Heart left ventricle (tissue), 16 donors: ENCODE results near the gene DYSF. TPM values are rescaled to one million over a fixed set of nuclear protein-coding genes. Genes with fewer than 3 reads are reported as not detected.

Experiments used
- ATAC-seq, 4 donors: fragments of 200-7000 bp; cut with Tn5 transposase; one replicate each; pipeline ENCODE4 v1.9.1; 2020 to 2022; ENCODE audit warnings: moderate library complexity in 4 of 4, mild to moderate bottlenecking in 3 of 4, moderate number of reproducible peaks in 1 of 4
- DNase-seq, 5 donors: peaks; one replicate each; pipeline ENCODE4 v3.0.0-alpha.2; 2020
- H3K27ac ChIP-seq, 12 donors: fragments of 200-600 bp; sonication (generic) in 4 of 12; one replicate each; pipeline versions ENCODE4 v1.5.0 to v1.8.0; 2016 to 2022; ENCODE audit warnings: mild to moderate bottlenecking in 2 of 12
- H3K27me3 ChIP-seq, 9 donors: fragments of 200-600 bp; sonication (generic) in 2 of 9; one replicate each; pipeline versions ENCODE4 v1.5.1 to v1.8.0; 2016 to 2022; ENCODE audit warnings: mild to moderate bottlenecking in 3 of 9
- H3K36me3 ChIP-seq, 9 donors: fragments of 200-600 bp; sonication (generic) in 2 of 9; one replicate each; pipeline versions ENCODE4 v1.5.0 to v1.8.0; 2018 to 2022; ENCODE audit warnings: mild to moderate bottlenecking in 2 of 9
- H3K4me1 ChIP-seq, 12 donors: fragments of 200-600 bp; sonication (generic) in 4 of 12; one replicate each; pipeline versions ENCODE4 v1.5.0 to v1.8.0; 2016 to 2022; ENCODE audit warnings: mild to moderate bottlenecking in 3 of 12
- H3K4me3 ChIP-seq, 12 donors: fragments of 200-600 bp; sonication (generic) in 4 of 12; one replicate each; pipeline versions ENCODE4 v1.5.0 to v1.8.0; 2017 to 2022; ENCODE audit warnings: mild to moderate bottlenecking in 9 of 12, moderate library complexity in 4 of 12
- H3K9me3 ChIP-seq, 12 donors: fragments of 200-600 bp; sonication (generic) in 4 of 12; one replicate each; pipeline versions ENCODE4 v1.5.0 to v1.8.0; 2016 to 2022; ENCODE audit warnings: mild to moderate bottlenecking in 1 of 12
- POLR2A ChIP-seq, 2 donors: fragments of 450-650 bp; IDR thresholded peaks; one replicate each; pipeline ENCODE4 v1.6.1; 2017; ENCODE audit warnings: antibody characterized with exemption in 2 of 2, mild to moderate bottlenecking in 2 of 2, moderate library complexity in 2 of 2
- WGBS, 4 donors: extraction: QIAGEN DNeasy Blood & Tissue Kit in 2 of 4; methylation state at CpG; one replicate each; pipeline versions ENCODE4 v1.1.5 to v1.1.7; 2013 to 2018; 5-methylcytosine and 5-hydroxymethylcytosine counted together
- intact Hi-C, 10 donors: fragments of 100-400 bp; cut with DNase I; formaldehyde crosslinking; loops; one replicate each; pipeline versions ENCODE4 v1.11.1 to v1.14.2; 2022
- polyA plus RNA-seq, 2 donors: library from polyadenylated mRNA; stranded (reverse); fragments of 200-250 nt; gene quantifications; one replicate each; pipeline ENCODE4 v1.2.3, GENCODE V29; 2013
- total RNA-seq, 9 donors: library from RNA; depleted of rRNA in 2 of 9; stranded (reverse); fragments of >200 nt in 2 of 9; fragmentation: NEBNext Ultra II Directional in 3 of 9; extraction: Animal tissue kit (Norgen Biotek cat#: 25700) in 3 of 9; gene quantifications; one replicate each; pipeline versions ENCODE4 v1.1.0 to v1.2.4, GENCODE V29; 2016 to 2023
- TF ChIP-seq, protein P1 (sequence below), 12 donors: fragments of 200-600 bp; sonication (generic) in 4 of 12; IDR thresholded peaks; one replicate each; pipeline versions ENCODE4 v1.5.0 to v1.8.0; 2018 to 2022; ENCODE audit warnings: antibody characterized with exemption in 12 of 12, mild to moderate bottlenecking in 5 of 12
- donor health status: ischemic (EF 13 %, LVEDD 7.1; RV severe dilation, severe dysfunction).
- donor health status: healthy with polysubstance abuse.
- donor health status: DM: no; HTN: yes; CAD: no.
- donor health status: DM: no; HTN: no; CAD: no.
- donor health status: ischemic (EF 25% LVEDD 6.9; RV normal size, moderate dysfunction).
- donor health status: ischemic (EF 25% LVEDD 5.7; RV mildly dilated, moderate dysfunction).
- donor health status: healthy.
- donor health status: DM: yes; HTN: yes; CAD: no.
- donor health status: ischemic (EF 35%, LVEDD 5.7; RV mildly dilated, moderate dysfunction).
- donor health status: nonischemic (EF 11% LVEDD 7.7; RV severe dilation, severe dysfunction).
- donor health status: DM: yes; HTN: yes; CAD: no.
- donor health status: PGD.
- donor health status: ischemic (EF 29% LVEDD 5.4; RV normal size, mild dysfunction).
- donor health status: nonischemic (EF 23%, LVEDD 6.1; RV moderate dilation, normal function).

The DYSF gene
- total and polyA plus RNA-seq, 11 donors, result 25.5 to 99.9 (median 78.6) TPM

DNA sequence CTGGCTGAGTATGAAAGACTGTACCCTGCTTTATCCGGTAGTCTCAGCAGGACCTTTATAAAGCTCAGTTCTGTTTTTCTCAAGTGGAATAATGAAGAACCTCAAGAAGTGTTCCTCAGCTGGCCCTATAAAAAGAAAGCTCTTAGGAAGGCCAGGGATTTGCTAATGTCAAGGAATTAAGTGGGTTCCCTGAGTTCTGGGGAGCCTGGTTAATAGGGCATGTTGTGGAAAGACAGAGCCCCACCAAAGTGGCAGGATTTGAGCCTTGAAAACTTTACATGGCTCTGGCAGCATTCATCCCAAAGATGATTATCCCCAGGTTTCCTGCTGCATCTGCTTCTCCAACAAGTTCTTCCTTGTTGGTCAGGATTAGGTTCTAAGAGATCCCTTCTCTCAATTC is 6.9 kb upstream of the DYSF start:
- Histone ChIP-seq H3K27ac (no peak overlapping the region), H3K9me3 (no peaks in the 10 kb centered on the region), H3K4me3 (no peak overlapping the region), H3K4me1 (peaks cover 0 to 14% (median 5%) of the 10 kb centered on the region in 12 donors), H3K36me3 (peaks cover 0 to 13% (median 0%) of the 10 kb centered on the region in 9 donors), H3K27me3 (no peaks in the 10 kb centered on the region)
- ATAC-seq (no peak), DNase-seq (no peak)
- no peak for TF ChIP-seq POLR2A (IDR thresholded peaks at IDR 0.05)
- TF ChIP-seq, protein P1, sequence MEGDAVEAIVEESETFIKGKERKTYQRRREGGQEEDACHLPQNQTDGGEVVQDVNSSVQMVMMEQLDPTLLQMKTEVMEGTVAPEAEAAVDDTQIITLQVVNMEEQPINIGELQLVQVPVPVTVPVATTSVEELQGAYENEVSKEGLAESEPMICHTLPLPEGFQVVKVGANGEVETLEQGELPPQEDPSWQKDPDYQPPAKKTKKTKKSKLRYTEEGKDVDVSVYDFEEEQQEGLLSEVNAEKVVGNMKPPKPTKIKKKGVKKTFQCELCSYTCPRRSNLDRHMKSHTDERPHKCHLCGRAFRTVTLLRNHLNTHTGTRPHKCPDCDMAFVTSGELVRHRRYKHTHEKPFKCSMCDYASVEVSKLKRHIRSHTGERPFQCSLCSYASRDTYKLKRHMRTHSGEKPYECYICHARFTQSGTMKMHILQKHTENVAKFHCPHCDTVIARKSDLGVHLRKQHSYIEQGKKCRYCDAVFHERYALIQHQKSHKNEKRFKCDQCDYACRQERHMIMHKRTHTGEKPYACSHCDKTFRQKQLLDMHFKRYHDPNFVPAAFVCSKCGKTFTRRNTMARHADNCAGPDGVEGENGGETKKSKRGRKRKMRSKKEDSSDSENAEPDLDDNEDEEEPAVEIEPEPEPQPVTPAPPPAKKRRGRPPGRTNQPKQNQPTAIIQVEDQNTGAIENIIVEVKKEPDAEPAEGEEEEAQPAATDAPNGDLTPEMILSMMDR (IDR thresholded peaks at IDR 0.05), result no peak
- 91 to 98% (median 94%) methylated on average over 1 of the region's 1 CpG for WGBS, 4 donors
- intact Hi-C loops, result no loop called here

DNA sequence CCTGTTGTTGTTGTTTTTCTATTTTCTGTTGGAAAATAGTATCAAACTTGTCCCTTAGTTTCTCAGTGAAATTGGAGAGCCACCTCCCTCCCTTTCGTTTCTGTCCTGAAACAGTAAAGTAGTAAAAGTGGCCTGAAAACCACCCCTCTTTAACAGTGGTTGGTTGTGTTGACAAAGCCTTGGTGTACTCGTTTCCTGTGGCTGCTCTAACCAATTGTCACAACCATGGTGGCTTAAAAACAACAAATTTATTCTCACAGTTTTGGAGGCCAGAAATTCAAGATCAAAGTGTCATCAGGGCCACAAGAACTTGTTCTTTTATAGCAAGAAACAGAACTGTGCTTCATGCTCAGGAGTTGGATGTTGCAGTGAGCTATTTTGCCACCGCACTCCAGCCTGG is 4.0 kb upstream of the DYSF start:
- Histone ChIP-seq H3K4me3 (no peak overlapping the region), H3K27me3 (peaks cover 0 to 8% (median 0%) of the 10 kb centered on the region in 9 donors), H3K36me3 (no peaks in the 10 kb centered on the region), H3K9me3 (no peaks in the 10 kb centered on the region), H3K4me1 (peaks cover 0 to 36% (median 26%) of the 10 kb centered on the region in 12 donors), H3K27ac (no peak overlapping the region)
- DNase-seq, result no peak
- intact Hi-C loops, result no loop called here
- TF ChIP-seq, protein P1 (IDR thresholded peaks at IDR 0.05), result no peak
- no peak for TF ChIP-seq POLR2A (IDR thresholded peaks at IDR 0.05)
- WGBS, 4 donors, result 82 to 90% (median 88%) methylated on average over 3 of the region's 3 CpGs
- no peak for ATAC-seq

DNA sequence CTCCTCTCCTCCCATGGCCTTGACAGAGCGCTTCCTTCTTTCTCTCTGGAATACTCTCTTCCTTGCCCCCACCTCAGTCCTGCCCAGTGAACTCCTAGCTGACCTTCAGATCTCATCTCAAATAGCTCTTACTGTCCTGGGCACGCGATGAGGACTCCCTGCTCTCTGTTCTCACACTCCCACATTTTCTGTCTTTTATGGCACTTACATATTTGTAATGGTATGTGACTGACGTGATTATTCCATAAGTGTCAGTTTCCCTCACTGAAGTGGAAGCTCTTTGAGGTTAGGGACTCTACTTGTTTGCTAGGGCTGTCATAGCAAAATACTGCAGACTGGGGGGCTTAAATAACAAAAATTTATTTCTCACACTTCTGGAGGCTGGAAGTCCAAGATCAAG is 1.7 kb upstream of the DYSF start:
- H3K36me3 ChIP-seq, result no peaks in the 10 kb centered on the region
- no peaks in the 10 kb centered on the region for H3K9me3 ChIP-seq
- peaks cover 0 to 60% (median 49%) of the 10 kb centered on the region in 12 donors for H3K4me1 ChIP-seq
- ATAC-seq (peak in 2 of 4 donors; percentile 11 to 40), DNase-seq (no peak)
- H3K27ac ChIP-seq, result peak overlapping the region; percentile 49 to 92 (median 90)
- intact Hi-C loops, result loop anchor here in 2 of 10 donors (10.0 kb wide), 1 partner anchor 227 kb away; the partner anchor contains the start of gene PAIP2B (in 2 of the 2)
- 63 to 68% (median 66%) methylated on average over 4 of the region's 4 CpGs for WGBS, 4 donors
- TF ChIP-seq POLR2A (IDR thresholded peaks at IDR 0.05), result no peak
- TF ChIP-seq, protein P1 (IDR thresholded peaks at IDR 0.05), result no peak
- peaks cover 0 to 12% (median 0%) of the 10 kb centered on the region in 9 donors for H3K27me3 ChIP-seq
- H3K4me3 ChIP-seq, result no peak overlapping the region

DNA sequence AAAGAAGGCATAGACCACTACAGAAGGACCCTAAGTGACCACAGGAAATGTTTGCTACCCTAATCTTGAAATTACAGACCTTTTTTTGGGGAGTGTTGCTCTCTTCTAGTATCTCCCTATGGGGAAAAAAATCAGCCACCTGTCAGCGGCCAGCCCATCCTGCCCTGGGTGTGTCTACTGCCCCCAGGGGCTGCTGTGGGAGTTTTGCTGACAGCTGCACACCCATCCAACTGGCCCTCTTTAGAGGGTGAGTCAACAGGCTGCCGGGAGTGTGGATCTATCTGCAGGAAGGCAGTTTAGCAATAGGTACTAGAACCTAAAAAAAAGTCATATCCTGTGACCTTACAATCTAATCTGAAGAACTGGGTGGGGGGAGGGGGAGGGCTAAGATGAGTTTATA is 796 bp upstream of the DYSF start:
- ATAC-seq (peak; percentile 54 to 65 (median 58)), DNase-seq (peak in 4 of 5 donors; percentile 55 to 82 (median 60))
- TF ChIP-seq POLR2A (IDR thresholded peaks at IDR 0.05), result no peak
- TF ChIP-seq, protein P1 (IDR thresholded peaks at IDR 0.05), result peak in 6 of 12 donors; percentile 7 to 39 (median 26)
- Histone ChIP-seq H3K4me3 (peak overlapping the region in 7 of 12 donors; percentile 57 to 77 (median 63)), H3K27ac (peak overlapping the region; percentile 58 to 92 (median 90)), H3K27me3 (peaks cover 0 to 12% (median 0%) of the 10 kb centered on the region in 9 donors), H3K9me3 (no peaks in the 10 kb centered on the region), H3K4me1 (peaks cover 0 to 67% (median 57%) of the 10 kb centered on the region in 12 donors), H3K36me3 (no peaks in the 10 kb centered on the region)
- 3 to 15% (median 9%) methylated on average over 2 of the region's 2 CpGs for WGBS, 4 donors
- intact Hi-C loops, result loop anchor here in 2 of 10 donors (10.0 kb wide), 1 partner anchor 228 kb away; the partner anchor contains the start of gene PAIP2B (in 2 of the 2)
